ENCODE results near the gene REX1BD.
"Not testable (repeated sequence)": the region's sequence is repeated elsewhere in the genome, so short reads cannot be mapped to it uniquely, and the experiment has no call there.

REX1BD gene

GRCh38 chr19:18577365-18577914, 11.2 kb upstream of the REX1BD start:
- DNase-seq (ENCODE audit: low spot score) = no peak

- no peak for DNase-seq (ENCODE audit: low spot score)
These were observed 8.3 kb upstream of the REX1BD start for GRCh38 chr19:18580311-18580710.

GRCh38 chr19:18586306-18586705, 2.3 kb upstream of the REX1BD start:
- DNase-seq (ENCODE audit: low spot score) = no peak

- no peak for DNase-seq (ENCODE audit: low spot score)
These were observed 1.0 kb upstream of the REX1BD start for GRCh38 chr19:18587561-18587960.

- no peak for DNase-seq (ENCODE audit: low spot score)
These were observed 512 bp upstream of the REX1BD start for GRCh38 chr19:18587962-18588610.

GRCh38 chr19:18589380-18590272, 1.0 kb downstream of the REX1BD start:
- DNase-seq (ENCODE audit: low spot score) = peak; percentile 83

- no peak for DNase-seq (ENCODE audit: low spot score)
These were observed 2.0 kb downstream of the REX1BD start for GRCh38 chr19:18590273-18591272.

- no peak for DNase-seq (ENCODE audit: low spot score)
These were observed 3.3 kb downstream of the REX1BD start for GRCh38 chr19:18591735-18592385.

GRCh38 chr19:18592732-18593131, 4.1 kb downstream of the REX1BD start:
- not testable (repeated sequence) for DNase-seq (ENCODE audit: low spot score)

- DNase-seq (ENCODE audit: low spot score) = no peak
These were observed 4.9 kb downstream of the REX1BD start for GRCh38 chr19:18593367-18594095.

GRCh38 chr19:18594096-18594823, 5.7 kb downstream of the REX1BD start:
- peak; percentile 95 for DNase-seq (ENCODE audit: low spot score)

GRCh38 chr19:18594824-18595373, 6.3 kb downstream of the REX1BD start:
- DNase-seq (ENCODE audit: low spot score) = peak; percentile 46

- DNase-seq (ENCODE audit: low spot score) = no peak
These were observed 6.9 kb downstream of the REX1BD start for GRCh38 chr19:18595475-18595874.

GRCh38 chr19:18596752-18597157, 8.2 kb downstream of the REX1BD start:
- DNase-seq (ENCODE audit: low spot score) = no peak

- no peak for DNase-seq (ENCODE audit: low spot score)
These were observed 9.4 kb downstream of the REX1BD start for GRCh38 chr19:18597809-18598660.

GRCh38 chr19:18599485-18599884, 10.9 kb downstream of the REX1BD start:
- no peak for DNase-seq (ENCODE audit: low spot score)

GRCh38 chr19:18600692-18601397, 12.2 kb downstream of the REX1BD start:
- DNase-seq (ENCODE audit: low spot score) = not testable (repeated sequence)

- no peak for DNase-seq (ENCODE audit: low spot score)
These were observed 13.3 kb downstream of the REX1BD start for GRCh38 chr19:18601875-18602274.
